Activated CD8-positive, alpha-beta memory T cell treated with anti-CD3 and anti-CD28 coated beads for 1 hour (primary cell): Measurements from ENCODE around the gene RTP5.

Source experiments
- DNase-seq, 2 donors: peaks; one replicate each; pipeline ENCODE4 v3.0.0-alpha.2; 2020; ENCODE audit warnings: low read depth in 1 of 2; ENCODE audit errors: extremely low read depth in 1 of 2

Gene RTP5

GRCh38 chr2:241843321-241844065, 26.0 kb upstream of the RTP5 start:
- no peak for DNase-seq

- DNase-seq = peak; percentile 68 to 74
Measured at GRCh38 chr2:241844066-241844728, 25.3 kb upstream of the RTP5 start.

GRCh38 chr2:241844831-241845578, 24.5 kb upstream of the RTP5 start:
- no peak for DNase-seq

GRCh38 chr2:241846406-241846805, 23.1 kb upstream of the RTP5 start:
- no peak for DNase-seq

- DNase-seq = no peak
Measured at GRCh38 chr2:241848761-241849615, 20.5 kb upstream of the RTP5 start.

GRCh38 chr2:241849616-241850543, 19.6 kb upstream of the RTP5 start:
- no peak for DNase-seq

- DNase-seq = no peak
Measured at GRCh38 chr2:241850544-241851324, 18.8 kb upstream of the RTP5 start.

- no peak for DNase-seq
Measured at GRCh38 chr2:241851325-241852115, 18.0 kb upstream of the RTP5 start.

- DNase-seq = no peak
Measured at GRCh38 chr2:241852116-241852980, 17.2 kb upstream of the RTP5 start.

GRCh38 chr2:241852981-241853631, 16.4 kb upstream of the RTP5 start:
- no peak for DNase-seq

- DNase-seq = no peak
Measured at GRCh38 chr2:241853651-241854341, 15.7 kb upstream of the RTP5 start.

GRCh38 chr2:241854342-241855244, 14.9 kb upstream of the RTP5 start:
- DNase-seq = no peak

GRCh38 chr2:241855245-241855887, 14.2 kb upstream of the RTP5 start:
- no peak for DNase-seq

- no peak for DNase-seq
Measured at GRCh38 chr2:241855888-241856422, 13.6 kb upstream of the RTP5 start.
